Measurements from ENCODE around the gene EXOC6B. TPM values are rescaled to one million over a fixed set of nuclear protein-coding genes. Genes with fewer than 3 reads are reported as not detected.
A peak's percentile ranks its signal among the peaks of the same experiment; 100 is the strongest.

Gene EXOC6B
- total RNA-seq, 1 donor from 2014 or later, result 7.7 TPM

DNA sequence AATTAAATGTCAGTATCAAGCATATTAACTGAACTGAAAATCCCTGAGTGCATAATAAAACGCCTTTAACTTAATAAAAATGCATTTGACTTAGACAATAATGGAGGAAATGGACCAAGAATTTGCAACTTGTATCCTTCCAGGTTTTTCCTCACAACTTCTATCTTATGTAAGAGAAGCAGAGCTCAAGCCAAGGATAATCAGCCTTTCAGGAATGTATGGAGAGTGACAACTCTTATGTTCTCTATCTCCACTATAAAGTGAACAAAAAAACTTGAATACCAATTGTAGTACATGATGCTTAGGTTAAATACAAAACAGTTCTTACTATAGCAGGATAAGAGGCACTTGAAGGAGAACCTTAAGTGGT is 613.4 kb downstream of the EXOC6B start:
- no peak for DNase-seq (ENCODE audit: low read depth)
- H3K4me3 ChIP-seq (ENCODE audit: low read depth, low read length), result no peak overlapping the region
- TF ChIP-seq, protein P1, sequence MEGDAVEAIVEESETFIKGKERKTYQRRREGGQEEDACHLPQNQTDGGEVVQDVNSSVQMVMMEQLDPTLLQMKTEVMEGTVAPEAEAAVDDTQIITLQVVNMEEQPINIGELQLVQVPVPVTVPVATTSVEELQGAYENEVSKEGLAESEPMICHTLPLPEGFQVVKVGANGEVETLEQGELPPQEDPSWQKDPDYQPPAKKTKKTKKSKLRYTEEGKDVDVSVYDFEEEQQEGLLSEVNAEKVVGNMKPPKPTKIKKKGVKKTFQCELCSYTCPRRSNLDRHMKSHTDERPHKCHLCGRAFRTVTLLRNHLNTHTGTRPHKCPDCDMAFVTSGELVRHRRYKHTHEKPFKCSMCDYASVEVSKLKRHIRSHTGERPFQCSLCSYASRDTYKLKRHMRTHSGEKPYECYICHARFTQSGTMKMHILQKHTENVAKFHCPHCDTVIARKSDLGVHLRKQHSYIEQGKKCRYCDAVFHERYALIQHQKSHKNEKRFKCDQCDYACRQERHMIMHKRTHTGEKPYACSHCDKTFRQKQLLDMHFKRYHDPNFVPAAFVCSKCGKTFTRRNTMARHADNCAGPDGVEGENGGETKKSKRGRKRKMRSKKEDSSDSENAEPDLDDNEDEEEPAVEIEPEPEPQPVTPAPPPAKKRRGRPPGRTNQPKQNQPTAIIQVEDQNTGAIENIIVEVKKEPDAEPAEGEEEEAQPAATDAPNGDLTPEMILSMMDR (conservative IDR thresholded peaks at IDR 0.05; ENCODE audit: low read depth, low read length), result no peak

DNA sequence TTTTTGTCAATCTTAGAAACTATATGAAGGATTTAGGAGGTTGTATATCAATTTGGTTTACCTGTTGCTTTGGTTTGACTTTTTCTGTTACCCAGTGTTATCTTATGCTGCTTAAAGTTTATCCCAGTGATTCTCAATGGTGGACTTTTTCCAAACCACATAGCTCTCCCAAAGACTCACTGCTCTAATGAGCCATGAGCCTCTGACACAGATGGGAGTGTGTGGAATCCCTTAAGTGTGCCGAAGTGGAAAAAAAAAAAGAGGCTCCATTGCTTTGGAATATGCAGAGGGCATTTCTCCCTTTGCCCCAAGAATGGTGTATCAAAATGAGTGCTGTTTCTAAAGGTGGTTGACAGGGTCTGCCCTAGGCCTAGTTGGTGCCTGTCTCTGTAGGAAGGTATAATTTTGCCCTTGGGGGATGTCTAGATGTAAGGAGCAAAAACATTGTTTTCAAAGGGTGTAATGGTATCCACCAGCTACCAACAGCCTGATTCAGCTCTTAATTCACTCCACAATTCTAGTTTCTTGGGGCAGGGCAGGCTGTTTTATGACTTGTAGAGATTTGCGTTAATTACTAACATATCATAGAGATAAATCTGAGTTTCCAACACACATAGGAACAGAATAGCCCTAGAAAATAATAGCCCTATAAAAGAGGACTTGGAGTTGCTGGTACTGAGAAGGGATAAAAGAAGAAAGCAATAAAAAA is 613.9 kb downstream of the EXOC6B start:
- TF ChIP-seq, protein P1 (conservative IDR thresholded peaks at IDR 0.05; ENCODE audit: low read depth, low read length), result no peak
- DNase-seq (ENCODE audit: low read depth), result peak; percentile 68
- no peak overlapping the region for H3K4me3 ChIP-seq (ENCODE audit: low read depth, low read length)

DNA sequence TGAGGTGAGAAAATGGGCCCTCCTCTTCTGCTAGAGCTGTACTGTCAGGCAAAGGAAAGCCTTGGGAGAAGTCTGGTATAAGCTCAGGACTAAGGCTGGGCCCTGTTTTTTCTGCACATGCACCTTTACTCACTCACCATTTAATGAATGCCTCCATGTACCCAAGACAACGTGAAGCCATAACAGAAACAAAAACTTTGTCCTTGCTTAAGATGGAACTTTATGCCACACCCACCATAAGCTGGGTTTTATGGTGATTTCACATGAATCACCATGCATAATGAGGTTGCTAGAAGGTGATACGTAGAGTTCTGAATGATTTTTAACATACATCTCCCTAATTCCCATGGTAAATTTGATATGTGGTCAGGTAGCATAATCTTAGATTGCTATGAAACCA is 614.5 kb downstream of the EXOC6B start:
- peak; percentile 66 for DNase-seq (ENCODE audit: low read depth)
- no peak overlapping the region for H3K4me3 ChIP-seq (ENCODE audit: low read depth, low read length)
- TF ChIP-seq, protein P1 (conservative IDR thresholded peaks at IDR 0.05; ENCODE audit: low read depth, low read length), result no peak

DNA sequence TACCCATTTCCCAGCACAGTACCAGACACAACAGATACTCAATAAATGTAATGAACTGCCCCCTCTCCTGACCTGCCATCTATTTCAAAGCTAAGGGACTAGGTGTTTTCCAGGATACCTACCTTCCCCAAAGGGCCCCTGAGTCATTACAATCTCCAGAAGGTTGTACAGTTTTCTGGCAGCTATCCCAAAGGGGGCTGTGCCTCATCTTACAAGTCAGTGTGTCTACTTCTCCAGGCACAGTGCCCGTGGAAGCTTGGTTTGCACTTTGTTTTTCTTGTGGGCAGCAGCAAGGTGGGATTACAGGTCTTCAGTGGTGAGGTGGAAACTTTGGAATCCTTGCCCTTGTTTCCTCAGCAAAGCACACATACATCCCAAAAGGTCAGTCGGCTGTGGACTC is 615.4 kb downstream of the EXOC6B start:
- TF ChIP-seq, protein P1 (conservative IDR thresholded peaks at IDR 0.05; ENCODE audit: low read depth, low read length), result no peak
- peak; percentile 36 for DNase-seq (ENCODE audit: low read depth)
- no peak overlapping the region for H3K4me3 ChIP-seq (ENCODE audit: low read depth, low read length)

DNA sequence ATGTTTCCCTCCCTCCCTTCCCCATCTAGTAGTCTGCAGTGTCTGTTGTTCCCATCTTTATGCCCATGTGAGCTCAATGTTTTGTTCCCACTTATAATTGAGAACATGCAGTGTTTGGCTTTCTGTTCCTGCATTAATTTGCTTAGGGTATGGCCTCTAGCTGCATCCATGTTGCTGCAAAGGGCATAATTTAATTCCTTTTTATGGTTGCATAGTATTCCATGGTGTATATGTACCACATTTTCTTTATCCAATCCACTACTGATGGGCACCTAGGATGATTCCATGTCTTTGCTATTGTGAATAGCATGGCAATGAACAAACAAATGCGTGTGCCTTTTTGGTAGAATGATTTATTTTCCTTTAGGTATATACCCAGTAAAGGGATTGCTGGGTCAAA is 617.6 kb downstream of the EXOC6B start:
- TF ChIP-seq, protein P1 (conservative IDR thresholded peaks at IDR 0.05; ENCODE audit: low read depth, low read length), result no peak

DNA sequence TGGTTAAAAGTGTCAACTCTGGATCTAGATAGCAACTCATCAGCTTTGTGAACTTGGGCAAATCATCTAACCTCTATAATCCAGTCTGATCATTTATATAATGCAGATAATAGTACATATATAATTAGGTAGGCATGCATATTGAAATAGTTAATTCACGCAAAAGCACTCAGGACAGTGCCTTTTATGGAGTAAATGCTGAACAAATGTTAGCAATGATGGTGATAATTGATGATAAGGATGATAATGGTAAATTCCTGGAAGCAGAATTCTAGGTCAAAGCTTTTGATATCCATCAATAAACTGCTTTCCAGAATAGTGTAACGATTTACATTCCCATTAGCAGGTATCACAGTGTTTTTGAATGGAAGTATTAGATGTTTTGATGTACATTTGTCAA is 618.5 kb downstream of the EXOC6B start:
- TF ChIP-seq, protein P1 (conservative IDR thresholded peaks at IDR 0.05; ENCODE audit: low read depth, low read length), result no peak
- DNase-seq (ENCODE audit: low read depth), result no peak
- H3K4me3 ChIP-seq (ENCODE audit: low read depth, low read length), result no peak overlapping the region

More for the DNA sequence above, 617.6 kb downstream of the EXOC6B start:
- DNase-seq (ENCODE audit: low read depth), result no peak
- no peak overlapping the region for H3K4me3 ChIP-seq (ENCODE audit: low read depth, low read length)

DNA sequence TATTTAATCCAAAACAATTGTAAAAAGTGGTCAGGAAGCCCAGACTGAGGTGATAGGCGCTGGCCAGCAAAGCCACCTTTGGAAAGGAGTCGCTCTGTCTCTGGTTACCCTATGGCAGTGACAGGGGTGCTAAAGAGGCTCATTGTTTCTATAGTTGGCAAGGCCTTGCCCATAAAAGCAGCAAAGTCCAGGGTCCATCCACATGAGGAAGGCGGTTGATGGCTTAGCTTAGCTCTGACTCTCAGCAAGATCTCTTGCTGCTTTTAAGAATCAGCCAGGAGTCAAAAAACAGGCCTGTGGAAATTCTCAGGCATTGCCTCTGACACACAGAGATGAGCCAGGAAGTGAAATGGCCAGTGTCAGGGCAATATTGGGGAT is 620.3 kb downstream of the EXOC6B start:
- TF ChIP-seq, protein P1 (conservative IDR thresholded peaks at IDR 0.05; ENCODE audit: low read depth, low read length), result no peak
- no peak overlapping the region for H3K4me3 ChIP-seq (ENCODE audit: low read depth, low read length)
- DNase-seq (ENCODE audit: low read depth), result no peak

All from epithelial cell of proximal tubule (primary cell).